Neural progenitor cell (in vitro differentiated cells): ENCODE results near the gene PDCD1.

Experiments used
- CTCF ChIP-seq: fragments of 200-600 bp; sonication (generic); IDR thresholded peaks from 2 replicates; pipeline ENCODE4 v1.5.1; 2017; ENCODE audit warnings: antibody characterized with exemption, mild to moderate bottlenecking
- EZH2 ChIP-seq: fragments of 200-600 bp; sonication (generic); IDR thresholded peaks from 2 replicates; pipeline ENCODE4 v1.6.1; 2017; ENCODE audit warnings: antibody characterized with exemption, mild to moderate bottlenecking, moderate library complexity
- EZH2phosphoT487 ChIP-seq: fragments of 200-600 bp; sonication (generic); IDR thresholded peaks from 2 replicates; pipeline ENCODE4 v1.6.1; 2017; ENCODE audit warnings: antibody characterized with exemption

- TF ChIP-seq CTCF (no peak), EZH2 (no peak), EZH2phosphoT487 (no peak)
Observed at GRCh38 chr2:241810307-241811200, 48.1 kb downstream of the PDCD1 start.
